Measurements from ENCODE around the gene ODAD4.
"Not testable (repeated sequence)": the region's sequence is repeated elsewhere in the genome, so short reads cannot be mapped to it uniquely, and the experiment has no call there.

The ODAD4 gene

GRCh38 chr17:41913798-41914197 lies 16.6 kb upstream of the ODAD4 start:
- no peak for DNase-seq

- DNase-seq: no peak
Observed at GRCh38 chr17:41914358-41914766, 16.1 kb upstream of the ODAD4 start.

GRCh38 chr17:41915020-41915419 lies 15.4 kb upstream of the ODAD4 start:
- DNase-seq: no peak

GRCh38 chr17:41915566-41915965 lies 14.9 kb upstream of the ODAD4 start:
- no peak for DNase-seq

GRCh38 chr17:41917192-41917591 lies 13.2 kb upstream of the ODAD4 start:
- DNase-seq: no peak

GRCh38 chr17:41917679-41918313 lies 12.6 kb upstream of the ODAD4 start:
- no peak for DNase-seq

GRCh38 chr17:41918314-41919164 lies 11.9 kb upstream of the ODAD4 start, which contains the start of gene ACLY:
TSS of gene ACLY (minus strand) at chr17:41918951. CDS start at chr17:41913873, 5,078 bp downstream.
- DNase-seq: peak; percentile 37

- no peak for DNase-seq
Observed at GRCh38 chr17:41919165-41919817, 11.1 kb upstream of the ODAD4 start.

- no peak for DNase-seq
Observed at GRCh38 chr17:41919840-41920579, 10.4 kb upstream of the ODAD4 start.

- no peak for DNase-seq
Observed at GRCh38 chr17:41920580-41920955, 9.8 kb upstream of the ODAD4 start.

GRCh38 chr17:41925991-41926590 lies 4.3 kb upstream of the ODAD4 start:
- no peak for DNase-seq

- DNase-seq: no peak
Observed at GRCh38 chr17:41928693-41929251, 1.6 kb upstream of the ODAD4 start.

GRCh38 chr17:41930833-41931156 lies 378 bp downstream of the ODAD4 start:
- DNase-seq: not testable (repeated sequence)

- DNase-seq: not testable (repeated sequence)
Observed at GRCh38 chr17:41931715-41932114, 1.3 kb downstream of the ODAD4 start.

GRCh38 chr17:41932816-41933389 lies 2.5 kb downstream of the ODAD4 start:
- DNase-seq: no peak

- no peak for DNase-seq
Observed at GRCh38 chr17:41935641-41936040, 5.2 kb downstream of the ODAD4 start.

GRCh38 chr17:41937970-41938954 lies 7.8 kb downstream of the ODAD4 start:
- no peak for DNase-seq

GRCh38 chr17:41939044-41939692 lies 8.8 kb downstream of the ODAD4 start:
- no peak for DNase-seq

- no peak for DNase-seq
Observed at GRCh38 chr17:41939693-41940090, 9.3 kb downstream of the ODAD4 start.

GRCh38 chr17:41941168-41941567 lies 10.8 kb downstream of the ODAD4 start:
- no peak for DNase-seq

Measured in NCI-H1417 treated with DMSO at 0.1 percent for 48 hours (cell line).